ENCODE results near the gene TCF7.

GRCh38 chr5:134174841-134175839 is 60.7 kb downstream of the TCF7 start:
- no peak for TF ChIP-seq FOXA1 (IDR thresholded peaks at IDR 0.05)
- TF ChIP-seq YY1 (IDR thresholded peaks at IDR 0.05), result peak; percentile 76
- no peak for TF ChIP-seq GABPA (IDR thresholded peaks at IDR 0.05 in 1 of 2, conservative IDR thresholded peaks at IDR 0.05 in 1 of 2)
- TF ChIP-seq REST (IDR thresholded peaks at IDR 0.05), result no peak
- no peak for TF ChIP-seq CTCF (IDR thresholded peaks at IDR 0.05; ENCODE audit: low read depth, low read length, missing input control)
- TF ChIP-seq MAX (IDR thresholded peaks at IDR 0.05), result no peak
- no peak for TF ChIP-seq ZBTB33 (IDR thresholded peaks at IDR 0.05)
- no peak for TF ChIP-seq ATF3 (IDR thresholded peaks at IDR 0.05)

Data from liver (tissue), 3 donors.